NCI-H146 treated with DMSO at 0.1 percent for 48 hours (cell line): ENCODE data around the gene ENDOV.

Source experiments
- DNase-seq: peaks from one replicate; lab custom pipeline; 2025; ENCODE audit not compliant: unreplicated experiment; lab: John Stamatoyannopoulos, UW

Gene ENDOV

GRCh38 chr17:80465327-80465974, 50.5 kb downstream of the ENDOV start:
- no peak for DNase-seq

DNA sequence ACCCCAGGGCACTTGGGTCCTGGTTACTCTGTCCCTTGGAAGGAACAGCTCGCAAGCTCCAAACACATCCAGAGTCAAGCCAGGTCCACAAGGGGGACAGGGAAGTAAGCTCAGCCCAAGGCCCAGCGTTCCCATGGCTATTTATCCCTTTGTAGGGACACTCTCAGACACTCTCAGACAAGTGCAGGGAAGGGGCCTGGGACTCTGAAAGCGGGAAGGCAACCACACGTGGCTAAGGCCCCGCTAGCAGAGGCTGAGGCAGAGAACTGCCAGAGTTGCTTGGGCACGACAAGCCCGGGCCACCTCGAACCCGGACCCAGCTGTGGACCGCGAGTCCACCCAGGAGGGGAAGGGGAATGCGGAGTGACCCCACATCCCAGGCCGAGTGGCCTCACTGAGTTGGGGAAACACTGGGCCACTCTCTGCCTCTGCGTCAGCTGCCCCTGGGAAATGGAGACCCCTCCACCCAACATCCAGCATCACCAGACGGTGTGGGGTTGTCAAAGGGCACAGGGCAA, 51.3 kb downstream of the ENDOV start:
- DNase-seq = no peak

GRCh38 chr17:80468242-80468641, 53.3 kb downstream of the ENDOV start:
- no peak for DNase-seq

DNA sequence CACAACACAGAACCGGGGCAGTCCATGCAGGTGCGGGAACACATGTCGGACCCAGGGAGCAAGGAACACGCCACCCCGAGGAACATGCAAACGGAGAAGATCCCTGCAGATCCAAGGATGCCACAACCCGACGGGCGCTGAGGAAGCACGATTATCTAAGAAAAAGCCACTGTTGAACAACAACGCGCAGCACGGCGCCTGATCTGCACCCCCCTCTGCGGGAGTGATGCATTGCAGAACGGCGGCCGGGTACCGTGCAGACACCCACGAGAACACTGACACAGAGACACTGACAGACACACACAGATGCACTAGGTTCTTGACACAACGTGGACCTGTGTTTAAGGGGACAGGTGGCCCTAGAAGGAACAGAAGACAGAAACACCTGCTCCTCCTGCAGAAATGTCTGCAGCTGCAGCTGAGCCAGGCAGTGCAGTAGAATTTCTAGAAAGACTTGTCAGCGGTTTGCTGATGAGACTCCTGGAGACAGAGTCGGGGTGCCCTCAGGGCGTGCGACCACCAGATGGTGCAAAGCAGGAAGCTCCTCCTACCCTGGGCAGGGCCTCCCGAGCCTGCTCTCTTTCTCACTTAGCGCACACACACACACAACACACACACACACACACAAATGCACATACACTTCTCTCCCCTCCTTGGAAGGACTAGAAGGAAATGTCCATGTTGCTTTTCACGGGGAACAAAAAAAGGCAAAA, 54.0 kb downstream of the ENDOV start:
- no peak for DNase-seq

GRCh38 chr17:80469667-80470066, 54.7 kb downstream of the ENDOV start:
- no peak for DNase-seq

GRCh38 chr17:80470603-80471002, 55.6 kb downstream of the ENDOV start:
- no peak for DNase-seq

DNA sequence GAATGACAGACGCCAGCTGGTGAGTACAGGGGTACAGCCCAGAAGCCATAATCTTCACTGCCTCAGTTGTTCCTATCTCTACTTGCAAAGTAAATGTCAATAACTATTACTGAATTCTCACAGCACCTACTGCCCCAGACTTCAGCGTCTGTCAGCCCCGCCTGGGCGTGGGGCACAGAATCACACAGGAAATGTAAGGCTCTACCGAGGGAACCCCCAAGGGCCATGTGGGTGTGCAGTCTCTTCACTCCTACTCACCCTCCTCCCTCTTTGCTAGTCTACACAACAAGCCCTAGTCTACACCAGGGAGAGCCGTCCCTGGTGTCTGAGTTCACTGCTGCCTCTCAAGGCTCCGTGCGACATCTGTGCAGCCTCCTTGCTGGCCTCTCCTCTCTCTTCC, 57.0 kb downstream of the ENDOV start:
- DNase-seq = no peak

GRCh38 chr17:80472996-80473395, 58.0 kb downstream of the ENDOV start:
- no peak for DNase-seq

DNA sequence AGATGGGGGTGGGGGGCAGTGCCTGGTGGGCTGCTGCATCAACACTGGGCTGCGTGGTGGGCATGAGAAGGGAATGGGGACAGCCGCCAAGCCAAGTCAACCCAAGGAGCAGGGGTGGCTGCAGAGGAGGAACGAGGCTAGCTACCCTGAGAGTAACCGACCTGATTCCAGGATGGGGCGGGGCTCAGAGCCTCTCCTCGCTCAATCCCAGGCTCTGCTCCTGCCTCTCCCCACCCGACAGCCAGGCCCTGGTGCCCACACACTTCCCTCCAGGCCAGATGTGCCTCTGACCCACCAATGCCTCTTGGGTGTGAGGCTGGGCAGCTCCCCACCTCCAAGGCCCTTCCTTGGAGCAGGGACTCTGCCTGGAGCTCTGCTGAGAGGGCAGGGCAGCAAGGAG, 58.7 kb downstream of the ENDOV start:
- DNase-seq = no peak

DNA sequence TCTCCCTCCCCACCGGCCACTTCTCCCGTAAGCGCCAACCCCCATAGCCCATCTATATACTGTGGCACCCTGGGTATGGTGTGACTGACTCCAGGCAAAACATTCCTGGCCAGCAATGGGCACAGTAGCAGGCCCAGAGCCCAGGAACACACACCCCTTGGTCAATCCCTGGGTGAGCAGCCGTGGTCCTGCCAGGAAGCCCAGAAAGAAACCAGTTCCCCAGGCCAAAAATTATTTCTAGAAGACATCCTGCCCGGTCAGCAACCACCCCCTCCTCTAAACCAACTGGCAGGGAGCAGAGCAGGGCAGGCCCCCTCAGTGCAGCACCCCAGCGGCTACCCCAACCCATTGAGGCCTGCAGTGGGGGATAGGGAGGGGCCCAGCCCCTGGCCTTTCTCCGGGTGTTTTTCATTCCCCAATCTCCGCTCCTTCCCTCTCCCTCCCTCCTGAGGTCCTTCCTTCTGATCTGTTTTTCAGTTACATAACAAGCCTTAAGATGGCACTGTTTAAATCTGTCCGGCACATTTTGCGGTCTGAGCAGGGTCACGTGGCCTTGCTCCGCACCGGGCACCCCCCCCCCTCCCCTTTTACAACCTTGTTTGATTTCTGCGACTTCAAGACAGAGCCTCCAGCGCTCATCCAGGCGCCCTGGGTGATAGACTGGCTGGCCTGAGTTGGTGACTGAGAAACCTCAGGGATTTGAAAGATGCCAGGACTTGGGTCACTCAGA, 59.4 kb downstream of the ENDOV start:
- no peak for DNase-seq

DNA sequence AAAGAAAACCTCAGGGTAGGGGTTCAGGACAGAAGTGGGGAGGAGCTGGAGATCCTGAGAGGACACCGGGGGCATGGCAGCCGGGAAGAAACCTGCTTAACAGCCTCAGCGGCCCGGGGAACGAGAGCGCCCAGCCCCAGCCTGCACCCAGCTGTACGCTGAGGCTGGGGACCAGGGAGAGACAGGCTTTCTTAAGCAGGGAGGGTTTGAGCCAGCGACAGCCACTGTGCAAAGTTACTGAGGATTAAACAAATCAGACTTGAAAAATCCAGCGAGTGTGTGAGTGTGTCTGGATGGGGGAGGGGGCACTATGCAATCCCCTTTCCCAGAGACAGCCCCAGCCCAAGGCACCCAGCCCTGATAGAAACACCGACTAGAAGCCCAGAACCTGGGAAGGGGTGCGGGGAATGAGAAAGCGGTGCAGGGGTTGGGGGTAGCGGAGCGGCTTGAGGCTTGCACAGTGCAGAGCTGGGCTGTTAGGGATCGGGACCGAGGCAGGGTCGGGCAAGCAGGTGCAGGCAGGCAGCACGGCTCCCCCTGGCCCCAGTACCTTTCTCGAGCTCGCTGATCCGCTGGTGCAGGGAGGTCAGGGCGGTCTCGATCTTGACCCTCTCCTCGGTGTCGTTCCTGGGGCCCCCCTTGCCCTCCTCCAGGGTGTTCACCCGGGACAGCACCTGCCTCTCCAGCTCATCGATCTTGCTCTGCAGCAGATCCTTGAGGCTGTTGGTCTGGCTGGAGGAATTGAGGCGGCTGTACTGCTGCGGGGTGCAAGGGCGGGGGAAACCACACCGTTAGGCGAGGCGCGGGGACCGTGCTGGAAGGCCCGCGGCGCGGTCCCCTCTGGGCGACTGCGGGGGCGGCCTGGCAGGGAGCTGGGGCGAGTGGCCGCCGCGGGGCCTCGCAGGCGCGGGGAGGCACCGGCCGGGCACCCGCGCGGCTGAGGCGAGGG, 60.3 kb downstream of the ENDOV start:
- no peak for DNase-seq

DNA sequence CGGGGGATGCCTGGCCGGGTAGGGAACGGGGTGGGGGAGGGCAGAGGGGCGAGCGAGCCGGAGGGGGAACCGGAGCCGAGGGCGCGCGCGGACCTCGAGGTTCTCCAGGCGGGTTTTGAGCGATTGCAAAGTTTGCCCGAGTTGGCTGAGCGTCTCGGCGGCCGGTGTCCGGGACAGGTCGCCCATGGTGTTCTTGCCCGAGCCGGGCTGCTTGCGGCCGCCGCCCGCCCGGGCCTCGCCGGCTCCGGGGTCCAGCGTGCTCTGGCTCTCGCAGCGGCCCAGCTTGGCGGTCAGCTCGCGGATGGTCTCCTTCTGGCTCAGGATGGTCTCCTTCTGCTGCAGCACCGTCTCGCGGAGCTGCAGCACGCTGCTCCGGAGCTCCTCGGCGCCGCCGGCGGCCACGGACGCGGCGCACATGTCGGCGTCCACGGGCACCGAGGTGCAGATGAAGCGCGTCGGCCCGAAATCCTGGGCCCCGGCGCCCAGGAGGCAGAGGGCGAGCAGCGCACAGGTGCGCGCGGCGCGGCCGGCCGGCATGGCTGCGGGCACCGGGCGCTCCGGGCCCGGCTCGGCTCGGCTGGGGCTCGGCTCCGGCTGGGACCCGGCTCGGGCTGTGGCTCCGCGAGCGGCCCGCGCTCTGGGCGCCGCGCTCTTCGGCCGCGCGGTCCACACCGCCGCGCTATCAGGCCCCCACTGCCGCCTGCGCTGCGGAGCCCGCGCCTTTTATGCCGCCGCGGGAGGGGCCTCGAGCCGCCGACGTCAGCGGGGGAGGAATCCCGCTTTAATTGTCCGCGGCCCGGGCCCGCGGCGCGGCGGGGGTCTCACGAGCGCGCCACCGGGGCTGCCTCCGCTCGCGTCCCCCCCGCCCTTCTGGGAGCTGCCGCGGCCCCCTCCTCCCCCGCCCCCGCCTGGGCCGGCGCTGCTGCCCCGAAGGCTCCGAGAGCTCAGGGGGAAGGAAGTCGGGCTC, 61.2 kb downstream of the ENDOV start, which contains the start of gene NPTX1:
NPTX1 (minus strand) TSS at position 698 of the 967 bp plus-strand sequence; CDS start at position 537, 161 bp downstream.
- no peak for DNase-seq

DNA sequence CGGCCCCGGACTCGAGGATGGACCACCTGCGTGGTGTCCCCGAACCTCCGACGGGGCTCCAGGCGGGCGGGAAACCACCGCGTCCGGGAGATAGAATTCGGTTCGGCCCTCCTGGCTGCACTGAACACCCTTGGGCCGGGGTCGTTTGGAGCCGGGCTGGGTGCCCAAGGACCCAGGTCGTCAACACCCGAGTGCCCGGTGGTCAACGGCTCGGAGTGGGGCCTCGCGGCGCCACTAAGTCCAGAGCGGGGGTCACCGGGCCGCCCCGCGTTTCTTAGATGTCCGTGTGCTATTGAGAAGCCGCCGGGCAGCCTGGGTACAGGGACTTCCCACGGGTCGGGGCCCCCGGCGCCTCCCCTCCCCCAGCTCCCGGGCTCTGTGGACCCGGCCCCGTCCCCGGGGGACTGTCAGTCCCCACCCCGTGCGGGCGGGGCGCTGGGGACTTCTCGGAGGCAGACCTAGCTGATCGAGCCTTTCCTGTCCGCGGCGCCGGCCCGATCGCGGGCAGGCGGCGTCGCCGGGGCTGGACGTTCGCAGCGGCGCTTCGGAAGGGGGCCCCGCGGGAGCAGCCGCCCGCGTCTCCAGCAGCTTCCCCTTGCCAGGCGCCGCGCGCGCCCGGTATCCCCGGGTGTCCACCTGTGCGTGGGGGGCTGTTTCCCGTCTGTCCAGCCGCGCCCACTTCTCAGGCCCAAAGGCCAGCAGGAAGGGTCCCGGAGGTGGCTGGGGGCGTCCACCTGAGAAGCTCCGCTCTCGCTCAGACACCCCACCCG, 62.1 kb downstream of the ENDOV start:
- no peak for DNase-seq

DNA sequence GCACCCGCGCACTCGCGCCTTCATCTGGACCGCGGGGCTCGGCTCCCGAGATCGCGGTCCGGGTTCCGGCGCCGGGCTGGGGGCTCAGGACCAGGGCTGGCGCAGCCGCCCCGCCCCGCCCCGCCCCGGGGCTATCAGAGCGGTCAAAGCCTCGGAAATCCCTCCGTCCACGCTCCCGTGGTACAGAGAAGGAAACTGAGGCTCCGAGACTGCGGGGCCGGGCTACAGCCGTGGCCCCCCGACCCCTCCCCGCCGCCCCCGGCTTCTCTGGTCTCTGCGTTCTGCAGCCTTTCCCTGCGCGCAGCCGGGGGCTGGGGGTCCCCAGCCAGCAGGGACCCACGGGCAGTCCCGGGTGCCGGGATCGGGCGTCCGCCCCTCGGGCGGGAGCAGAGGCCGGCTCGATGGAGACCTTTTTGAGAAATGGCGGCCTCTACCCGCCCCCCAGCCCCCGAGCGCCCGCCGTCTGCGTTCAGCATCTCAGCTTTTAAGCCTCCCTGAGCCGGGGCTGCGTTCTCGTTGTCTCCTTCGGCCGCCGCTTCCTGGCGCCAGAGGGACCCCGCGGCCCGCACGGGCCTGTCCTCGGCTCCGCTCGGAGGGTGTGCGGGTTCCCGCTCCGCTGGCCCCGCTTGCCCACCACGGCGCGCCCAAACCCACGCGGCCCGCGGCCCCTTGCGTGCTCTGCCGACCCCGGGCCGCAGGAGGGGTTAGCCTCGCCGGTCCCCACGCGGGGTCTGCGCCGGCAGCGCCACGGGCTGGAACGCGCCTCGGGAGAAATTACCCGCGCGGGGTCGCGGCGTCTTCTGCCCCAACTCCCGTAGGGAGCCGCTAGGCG, 62.9 kb downstream of the ENDOV start:
- peak; percentile 32 for DNase-seq

- DNase-seq = no peak
Observed at GRCh38 chr17:80478487-80479245, 63.7 kb downstream of the ENDOV start.

DNA sequence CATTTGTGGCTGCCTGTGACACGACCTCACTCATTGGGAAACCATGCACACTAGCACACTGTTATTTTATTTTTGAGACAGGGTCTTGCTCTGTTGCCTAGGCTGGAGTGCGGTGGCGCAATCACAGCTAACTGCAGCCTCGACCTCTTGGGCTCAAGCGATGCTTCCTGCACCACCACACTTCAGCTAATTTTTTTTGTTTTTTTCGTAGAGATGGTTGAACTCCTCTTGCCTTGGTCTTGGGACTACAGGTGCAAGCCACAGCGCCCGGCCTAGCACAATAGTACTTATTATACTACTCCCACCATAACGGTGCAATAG, 64.2 kb downstream of the ENDOV start:
- no peak for DNase-seq

- DNase-seq = no peak
Observed at GRCh38 chr17:80480248-80480647, 65.3 kb downstream of the ENDOV start.
